Measurements from ENCODE around the gene SNX10. TPM values are rescaled to one million over a fixed set of nuclear protein-coding genes. Genes with fewer than 3 reads are reported as not detected.

The SNX10 gene
- total RNA-seq, 1 experiment from 2014 or later = 8.8 TPM

DNA sequence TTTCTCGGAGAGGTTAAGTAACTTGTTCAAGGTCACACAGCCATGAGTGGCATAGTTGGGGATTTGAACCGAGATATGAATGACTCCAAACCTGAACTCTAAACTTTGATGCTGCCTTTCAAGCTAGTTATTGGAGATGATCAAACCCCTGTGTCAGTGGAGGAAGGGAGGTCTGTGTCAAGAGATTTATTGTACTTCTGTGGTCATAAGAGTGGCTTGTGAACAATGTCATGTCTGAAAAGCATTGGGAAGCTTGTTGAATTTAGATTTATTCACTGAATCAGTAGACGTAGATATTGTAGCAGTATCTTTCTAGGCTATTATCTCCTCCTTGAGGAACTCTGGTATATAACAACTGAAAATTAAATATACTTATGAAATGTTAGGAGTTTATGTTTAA is 27.3 kb downstream of the SNX10 start:
- Histone ChIP-seq H3K9me3 (no peaks in the 10 kb centered on the region), H3K36me3 (ENCODE audit: control insufficient read depth, insufficient read depth, low read length) (no peaks in the 10 kb centered on the region), H3K4me3 (ENCODE audit: low read depth, low read length) (no peak overlapping the region), H3K4me1 (no peaks in the 10 kb centered on the region), H3K27me3 (replicated peaks; ENCODE audit: control insufficient read depth, insufficient read depth, low read length) (no peaks in the 10 kb centered on the region)
- intact Hi-C loops (cut with micrococcal nuclease; ENCODE audit: unreplicated experiment) = no loop called here
- TF ChIP-seq, protein P1, sequence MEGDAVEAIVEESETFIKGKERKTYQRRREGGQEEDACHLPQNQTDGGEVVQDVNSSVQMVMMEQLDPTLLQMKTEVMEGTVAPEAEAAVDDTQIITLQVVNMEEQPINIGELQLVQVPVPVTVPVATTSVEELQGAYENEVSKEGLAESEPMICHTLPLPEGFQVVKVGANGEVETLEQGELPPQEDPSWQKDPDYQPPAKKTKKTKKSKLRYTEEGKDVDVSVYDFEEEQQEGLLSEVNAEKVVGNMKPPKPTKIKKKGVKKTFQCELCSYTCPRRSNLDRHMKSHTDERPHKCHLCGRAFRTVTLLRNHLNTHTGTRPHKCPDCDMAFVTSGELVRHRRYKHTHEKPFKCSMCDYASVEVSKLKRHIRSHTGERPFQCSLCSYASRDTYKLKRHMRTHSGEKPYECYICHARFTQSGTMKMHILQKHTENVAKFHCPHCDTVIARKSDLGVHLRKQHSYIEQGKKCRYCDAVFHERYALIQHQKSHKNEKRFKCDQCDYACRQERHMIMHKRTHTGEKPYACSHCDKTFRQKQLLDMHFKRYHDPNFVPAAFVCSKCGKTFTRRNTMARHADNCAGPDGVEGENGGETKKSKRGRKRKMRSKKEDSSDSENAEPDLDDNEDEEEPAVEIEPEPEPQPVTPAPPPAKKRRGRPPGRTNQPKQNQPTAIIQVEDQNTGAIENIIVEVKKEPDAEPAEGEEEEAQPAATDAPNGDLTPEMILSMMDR (IDR thresholded peaks at IDR 0.05; ENCODE audit: insufficient read depth in 1 of 2, low read depth in 1 of 2, low read length in 1 of 2, severe bottlenecking in 1 of 2, unreplicated experiment in 1 of 2) = no peak
- H3K4me3 Mint-ChIP-seq (ENCODE audit: unreplicated experiment) = no peak overlapping the region
- DNase-seq = no peak
- no peak overlapping the region for H3K27ac Mint-ChIP-seq (ENCODE audit: unreplicated experiment)
- ChIA-PET CTCF (no interaction called here), POLR2A (no interaction called here)
- no peaks in the 10 kb centered on the region for H3K9me3 Mint-ChIP-seq (ENCODE audit: unreplicated experiment)
- no peaks in the 10 kb centered on the region for H3K36me3 Mint-ChIP-seq (ENCODE audit: insufficient read depth, unreplicated experiment)
- no TSS peak for BruUV-seq (replicated peaks)
- H3K27me3 Mint-ChIP-seq (ENCODE audit: insufficient read depth, unreplicated experiment) = no peaks in the 10 kb centered on the region
- H3K4me1 Mint-ChIP-seq (ENCODE audit: low read depth, unreplicated experiment) = no peaks in the 10 kb centered on the region

DNA sequence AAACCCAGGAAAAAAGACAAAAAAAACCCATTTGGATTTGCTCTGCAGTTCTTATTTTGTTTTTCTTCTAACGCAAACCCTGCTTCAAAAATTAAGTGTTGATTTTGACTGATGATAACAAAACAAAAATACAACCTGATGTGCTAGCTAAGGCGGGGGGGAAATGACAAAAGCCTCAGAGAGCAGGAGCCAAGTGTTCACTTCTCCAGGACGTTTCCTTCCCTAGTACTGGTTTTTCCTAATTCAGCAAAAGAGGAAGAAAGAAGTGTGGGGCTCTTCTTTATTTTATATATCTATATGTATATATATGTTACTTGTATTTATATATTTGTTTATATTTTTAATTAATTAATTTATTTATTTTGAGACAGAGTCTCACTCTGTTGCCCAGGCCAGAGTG is 28.0 kb downstream of the SNX10 start:
- H3K9me3 Mint-ChIP-seq (ENCODE audit: unreplicated experiment) = no peaks in the 10 kb centered on the region
- H3K4me3 Mint-ChIP-seq (ENCODE audit: unreplicated experiment) = no peak overlapping the region
- no peaks in the 10 kb centered on the region for H3K36me3 ChIP-seq (ENCODE audit: control insufficient read depth, insufficient read depth, low read length)
- H3K27me3 ChIP-seq (replicated peaks; ENCODE audit: control insufficient read depth, insufficient read depth, low read length) = no peaks in the 10 kb centered on the region
- ChIA-PET CTCF (no interaction called here), POLR2A (no interaction called here)
- BruUV-seq (replicated peaks) = no TSS peak
- no peak overlapping the region for H3K27ac Mint-ChIP-seq (ENCODE audit: unreplicated experiment)
- DNase-seq = no peak
- no peaks in the 10 kb centered on the region for H3K4me1 Mint-ChIP-seq (ENCODE audit: low read depth, unreplicated experiment)
- intact Hi-C loops (cut with micrococcal nuclease; ENCODE audit: unreplicated experiment) = no loop called here
- H3K36me3 Mint-ChIP-seq (ENCODE audit: insufficient read depth, unreplicated experiment) = no peaks in the 10 kb centered on the region
- H3K27me3 Mint-ChIP-seq (ENCODE audit: insufficient read depth, unreplicated experiment) = no peaks in the 10 kb centered on the region
- no peaks in the 10 kb centered on the region for H3K9me3 ChIP-seq
- no peak overlapping the region for H3K4me3 ChIP-seq (ENCODE audit: low read depth, low read length)
- H3K4me1 ChIP-seq = no peaks in the 10 kb centered on the region
- TF ChIP-seq, protein P1 (IDR thresholded peaks at IDR 0.05; ENCODE audit: insufficient read depth in 1 of 2, low read depth in 1 of 2, low read length in 1 of 2, severe bottlenecking in 1 of 2, unreplicated experiment in 1 of 2) = no peak

DNA sequence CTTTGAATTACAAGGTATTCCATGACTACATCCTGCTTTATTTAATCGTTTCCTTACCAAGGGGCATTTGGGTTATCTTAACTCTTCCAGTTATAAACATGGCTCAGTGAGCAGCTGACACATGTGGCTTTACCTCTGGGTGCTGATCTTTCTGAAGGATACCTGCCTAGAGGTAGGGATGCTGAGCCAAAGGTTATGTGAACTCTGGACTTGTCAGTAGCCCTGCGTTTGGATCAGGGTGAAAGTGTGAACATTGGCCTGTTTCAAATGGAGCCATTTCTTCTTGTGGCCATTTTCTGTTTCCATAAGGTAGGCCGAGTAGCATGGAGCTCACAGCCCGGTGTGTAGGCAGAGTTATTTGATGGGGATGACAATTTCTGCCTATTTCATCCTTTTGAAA is 29.2 kb downstream of the SNX10 start:
- Mint-ChIP-seq H3K27ac (ENCODE audit: unreplicated experiment) (no peak overlapping the region), H3K36me3 (ENCODE audit: insufficient read depth, unreplicated experiment) (no peaks in the 10 kb centered on the region), H3K27me3 (ENCODE audit: insufficient read depth, unreplicated experiment) (no peaks in the 10 kb centered on the region), H3K9me3 (ENCODE audit: unreplicated experiment) (no peaks in the 10 kb centered on the region), H3K4me1 (ENCODE audit: low read depth, unreplicated experiment) (no peaks in the 10 kb centered on the region), H3K4me3 (ENCODE audit: unreplicated experiment) (no peak overlapping the region)
- BruUV-seq (replicated peaks) = no TSS peak
- ChIA-PET POLR2A (no interaction called here), CTCF (no interaction called here)
- Histone ChIP-seq H3K36me3 (ENCODE audit: control insufficient read depth, insufficient read depth, low read length) (no peaks in the 10 kb centered on the region), H3K27me3 (replicated peaks; ENCODE audit: control insufficient read depth, insufficient read depth, low read length) (no peaks in the 10 kb centered on the region), H3K4me3 (ENCODE audit: low read depth, low read length) (no peak overlapping the region), H3K4me1 (no peaks in the 10 kb centered on the region), H3K9me3 (no peaks in the 10 kb centered on the region)
- no peak for DNase-seq
- intact Hi-C loops (cut with micrococcal nuclease; ENCODE audit: unreplicated experiment) = no loop called here
- TF ChIP-seq, protein P1 (IDR thresholded peaks at IDR 0.05; ENCODE audit: insufficient read depth in 1 of 2, low read depth in 1 of 2, low read length in 1 of 2, severe bottlenecking in 1 of 2, unreplicated experiment in 1 of 2) = no peak

All from Caco-2 (cell line).